K562 (cell line): ENCODE data around the gene HIP1R. TPM values are rescaled to one million over a fixed set of nuclear protein-coding genes. Genes with fewer than 3 reads are reported as not detected.

ENCODE experiments used
- ATAC-seq: fragments of 200-7000 bp; cut with Tn5 transposase; 3 replicates; pipeline ENCODE4 v1.9.1; 2020; ENCODE audit warnings: moderate library complexity
- BruUV-seq: library from RNA; stranded (reverse); fragments of 400-500 nt; replicated peaks from 2 replicates; lab custom pipeline; 2021; lab: Mats Ljungman, UMichigan
- CTCF ChIA-PET: fragments of 300-600 bp; formaldehyde crosslinking; extraction: SDS; loops from one replicate; lab custom pipeline; 2021; ENCODE audit warnings: low intra/inter-chr PET ratio; lab: Yijun Ruan, JAX
- POLR2A ChIA-PET: fragments of 300-600, 350-650 bp; sonication (Branson Sonifier 250); formaldehyde crosslinking; extraction: SDS; loops from one replicate; lab custom pipeline; 2021; ENCODE audit warnings: antibody characterized with exemption, inconsistent platforms; lab: Yijun Ruan, JAX
- DNase-seq, 4 experiments: peaks; one replicate each; pipeline versions ENCODE4 v3.0.0 to v3.0.0-alpha.2; 2011 to 2018; ENCODE audit warnings: low spot score in 3 of 4, mixed read lengths in 3 of 4; ENCODE audit errors: extremely low read depth in 1 of 4
- FAIRE-seq: peaks from 2 replicates; lab custom pipeline; 2011; peaks lifted over from hg19 to GRCh38; lab: Jason Lieb, UNC
- H2AFZ ChIP-seq: 2 replicates; pipeline ENCODE4 v1.6.0; 2011; ENCODE audit warnings: low read depth, low read length, control low read depth, inconsistent platforms
- H3K27ac ChIP-seq: fragments of 200-600 bp; 3 replicates; pipeline ENCODE4 v1.8.0; 2011; ENCODE audit warnings: low read depth, mild to moderate bottlenecking, control low read depth, inconsistent platforms, low read length, moderate library complexity, mixed read lengths; ENCODE audit errors: extremely low read depth
- H3K27me3 ChIP-seq, 2 experiments: fragments of 300-600 bp in 1 of 2; 2 replicates in 1 of 2; 3 replicates in 1 of 2; pipeline versions ENCODE4 v1.6.0 to v1.8.0; 2011; ENCODE audit warnings: inconsistent platforms in 2 of 2, low read length in 2 of 2, mild to moderate bottlenecking in 1 of 2, mixed read lengths in 1 of 2, moderate library complexity in 1 of 2; ENCODE audit not compliant: control insufficient read depth in 2 of 2, insufficient read depth in 2 of 2
- H3K36me3 ChIP-seq: fragments of 300-600 bp; 3 replicates; pipeline ENCODE4 v1.8.0; 2011; ENCODE audit warnings: mild to moderate bottlenecking, low read length, inconsistent platforms; ENCODE audit not compliant: control insufficient read depth, insufficient read depth
- H3K4me1 ChIP-seq, 2 experiments: fragments of 200-600 bp in 1 of 2; replicated peaks in 1 of 2; 2 replicates in 1 of 2; 3 replicates in 1 of 2; pipeline versions ENCODE4 v1.5.1 to v1.8.0; 2011; ENCODE audit warnings: inconsistent platforms in 2 of 2, low read length in 2 of 2, mild to moderate bottlenecking in 1 of 2, mixed read lengths in 1 of 2, moderate library complexity in 1 of 2; ENCODE audit not compliant: control insufficient read depth in 2 of 2, insufficient read depth in 2 of 2
- H3K4me2 ChIP-seq: 2 replicates; pipeline ENCODE4 v1.6.1; 2011; ENCODE audit warnings: low read length, control low read depth, inconsistent platforms, mixed read lengths; ENCODE audit not compliant: insufficient read depth
- H3K4me3 ChIP-seq: fragments of 200-600 bp; sonication (generic), shearing (Covaris generic); 2 replicates; pipeline ENCODE4 v1.5.1; 2016; ENCODE audit warnings: control low read depth, inconsistent platforms
- H3K79me2 ChIP-seq: fragments of 200-600 bp; 3 replicates; pipeline ENCODE4 v1.8.0; 2011; ENCODE audit warnings: low read length, inconsistent platforms; ENCODE audit not compliant: control insufficient read depth, insufficient read depth
- H3K9ac ChIP-seq, 2 experiments: 2 replicates each; pipeline versions ENCODE4 v1.6.0 to v1.6.1; 2011; ENCODE audit warnings: low read depth in 2 of 2, low read length in 2 of 2, control low read depth in 1 of 2, inconsistent platforms in 1 of 2, mild to moderate bottlenecking in 1 of 2, mixed read lengths in 1 of 2; ENCODE audit not compliant: insufficient read depth in 1 of 2
- H3K9me1 ChIP-seq: one replicate; pipeline ENCODE4 v1.6.0; 2011; ENCODE audit warnings: inconsistent platforms, mild to moderate bottlenecking, low read length, moderate library complexity; ENCODE audit not compliant: control insufficient read depth, insufficient read depth
- H3K9me3 ChIP-seq: replicated peaks from 2 replicates; pipeline ENCODE4 v1.5.1; 2011; ENCODE audit warnings: low read depth, low read length, inconsistent platforms; ENCODE audit not compliant: control insufficient read depth, insufficient read depth
- H4K20me1 ChIP-seq: replicated peaks from 2 replicates; pipeline ENCODE4 v1.6.1; 2011; ENCODE audit warnings: low read length, inconsistent platforms, mixed read lengths; ENCODE audit not compliant: control insufficient read depth, insufficient read depth
- MYC ChIP-seq, 2 experiments: fragments of 250-450 bp in 1 of 2; sonication (Bioruptor Pico) in 1 of 2; IDR thresholded peaks; 2 replicates each; pipeline versions ENCODE4 v1.5.1 to v1.6.1; 2012 to 2021; ENCODE audit warnings: low read depth in 2 of 2, borderline replicate concordance in 1 of 2, improper control_type of control experiment in 1 of 2, low read length in 1 of 2, mild to moderate bottlenecking in 1 of 2, moderate library complexity in 1 of 2
- PHF21A ChIP-seq: fragments of 450-650 bp; IDR thresholded peaks from 2 replicates; pipeline ENCODE4 v1.6.1; 2017; ENCODE audit warnings: low read depth, borderline replicate concordance
- WGBS: fragments of 100-300 bp; shearing (Covaris generic); methylation state at CpG from one replicate; pipeline ENCODE4 v1.1.6; 2016; ENCODE audit warnings: low coverage, mixed read lengths; ENCODE audit not compliant: insufficient coverage; ENCODE audit errors: missing lambda C conversion rate; 5-methylcytosine and 5-hydroxymethylcytosine counted together
- in situ Hi-C: fragments of 300-500 bp; cut with MboI; formaldehyde crosslinking; loops from 4 replicates; pipeline ENCODE4 v1.15.0; 2018; ENCODE audit warnings: inconsistent platforms, mixed read lengths
- intact Hi-C: fragments of 100-400 bp; cut with micrococcal nuclease; formaldehyde crosslinking; loops from 2 replicates; pipeline ENCODE4 v1.14.2; 2022
- polyA plus RNA-seq, 8 experiments: library from polyadenylated mRNA; depleted of rRNA in 4 of 8; stranded (reverse) in 5 of 8; unstranded in 3 of 8; fragments of >200 nt; fragmentation: Nextera tagmentation in 2 of 8; fragmentation: Illumina TruSeq in 1 of 8; extraction: Ambion mirVana in 2 of 8; extraction: Trizol in 1 of 8; gene quantifications; 2 replicates each; pipeline versions ENCODE4 v1.2.1 to v1.2.3, GENCODE V29; 2011 to 2014; ENCODE audit warnings: inconsistent platforms in 1 of 8, missing spikeins in 1 of 8
- total RNA-seq, 7 experiments: library from RNA; depleted of rRNA in 6 of 7; stranded (reverse); fragments of >200 nt in 6 of 7; fragmentation: Illumina TruSeq in 2 of 7; extraction: Trizol in 2 of 7; gene quantifications; 2 replicates each; pipeline versions ENCODE4 v1.2.1 to v1.2.3, GENCODE V29; 2011 to 2021; ENCODE audit warnings: low replicate concordance in 1 of 7

Gene HIP1R
- total and polyA plus RNA-seq, 9 of the 15 experiments (the other 6 are each of a cell fraction or from before 2014, with no cell fraction given) = 0.15 to 31.0 (median 14.2) TPM

GRCh38 chr12:122852336-122853275, 17.3 kb downstream of the HIP1R start:
- H3K27me3 ChIP-seq = no peaks in the 10 kb centered on the region
- H3K9me1 ChIP-seq = no peaks in the 10 kb centered on the region
- no peak overlapping the region for H3K27ac ChIP-seq
- H3K36me3 ChIP-seq = 0 out of 3 replicates have a peak, but pooled peaks cover 3% of the 10 kb centered on the region
- BruUV-seq = no TSS peak
- intact Hi-C loops = no loop called here
- 63% methylated on average over 17 of the region's 18 CpGs for WGBS
- H3K4me3 ChIP-seq = no peak overlapping the region
- in situ Hi-C loops = loop anchor here (10.0 kb wide), 1 partner anchor 102 kb away; no protein-coding TSS in a partner anchor
- H4K20me1 ChIP-seq = peaks cover 5% of the 10 kb centered on the region
- TF ChIP-seq MYC (IDR thresholded peaks at IDR 0.05; ENCODE audit: low read depth, low read length) (no peak), MYC (CRISPR knock-in tag; IDR thresholded peaks at IDR 0.05; ENCODE audit: borderline replicate concordance, low read depth) (no peak), PHF21A (0 out of 2 replicates have a peak, but pooled peaks have one; percentile 35)
- TF ChIP-seq, all 486 proteins: peak for 1
- DNase-seq = no peak
- CTCF ChIA-PET = no interaction called here
- Histone ChIP-seq H2AFZ (no peak overlapping the region), H3K4me1 (peaks cover 0 to 18% of the 10 kb centered on the region in 2 experiments; a peak in 2 of 5 replicates), H3K9ac (no peak overlapping the region; a peak in 1 of 4 replicates), H3K4me2 (no peak overlapping the region), H3K9me3 (no peaks in the 10 kb centered on the region), H3K79me2 (no peaks in the 10 kb centered on the region)
- FAIRE-seq = no peak
- POLR2A ChIA-PET = no interaction called here
- ATAC-seq = no peak
